Posterior cingulate gyrus (tissue), 11 donors: Measurements from ENCODE around the gene LHFPL4.
A peak's percentile ranks its signal among the peaks of the same experiment; 100 is the strongest.
"Not testable (repeated sequence)": the region's sequence is repeated elsewhere in the genome, so short reads cannot be mapped to it uniquely, and the experiment has no call there.

Experiments used
- DNase-seq, 10 donors: peaks; one replicate each; pipeline versions ENCODE4 v3.0.0 to v3.0.0-alpha.2; 2020 to 2021; ENCODE audit warnings: mixed read lengths in 3 of 10
- intact Hi-C: fragments of 100-400 bp; cut with DNase I; formaldehyde crosslinking; loops from one replicate; pipeline ENCODE4 v1.15.1; 2023

Gene LHFPL4

GRCh38 chr3:9548991-9549390 lies 4.6 kb downstream of the LHFPL4 start:
- DNase-seq = no peak
- intact Hi-C loops = no loop called here

GRCh38 chr3:9542182-9542581 lies 11.4 kb downstream of the LHFPL4 start:
- intact Hi-C loops = no loop called here
- DNase-seq = no peak

- DNase-seq = no peak
Measured at GRCh38 chr3:9536212-9536611, 17.4 kb downstream of the LHFPL4 start.

GRCh38 chr3:9534429-9534828 lies 19.2 kb downstream of the LHFPL4 start:
- DNase-seq = no peak
- intact Hi-C loops = no loop called here

More at GRCh38 chr3:9536212-9536611, 17.4 kb downstream of the LHFPL4 start:
- intact Hi-C loops = no loop called here

GRCh38 chr3:9525078-9525477 lies 28.5 kb downstream of the LHFPL4 start:
- no peak for DNase-seq
- intact Hi-C loops = no loop called here

GRCh38 chr3:9514956-9515355 lies 38.7 kb downstream of the LHFPL4 start:
- no peak for DNase-seq
- intact Hi-C loops = no loop called here

GRCh38 chr3:9514306-9514705 lies 39.3 kb downstream of the LHFPL4 start:
- intact Hi-C loops = no loop called here
- no peak for DNase-seq

GRCh38 chr3:9512456-9513045 lies 41.1 kb downstream of the LHFPL4 start:
- intact Hi-C loops = no loop called here
- DNase-seq = no peak

- peak in 5 of 10 donors; percentile 16 to 91 (median 82) for DNase-seq
- intact Hi-C loops = no loop called here
Measured at GRCh38 chr3:9508781-9509180, 44.8 kb downstream of the LHFPL4 start.

GRCh38 chr3:9507586-9508578 lies 45.7 kb downstream of the LHFPL4 start:
- peak in 1 of 10 donors; percentile 62 for DNase-seq

GRCh38 chr3:9503283-9503682 lies 50.3 kb downstream of the LHFPL4 start:
- peak; percentile 54 to 93 (median 76) for DNase-seq
- intact Hi-C loops = no loop called here

More at GRCh38 chr3:9507586-9508578, 45.7 kb downstream of the LHFPL4 start:
- intact Hi-C loops = no loop called here

- intact Hi-C loops = no loop called here
- peak in 1 of 10 donors; percentile 40 for DNase-seq
Measured at GRCh38 chr3:9501226-9501625, 52.4 kb downstream of the LHFPL4 start.

GRCh38 chr3:9500108-9501050 lies 53.2 kb downstream of the LHFPL4 start:
- DNase-seq = peak in 6 of 10 donors; percentile 28 to 92 (median 48)

GRCh38 chr3:9499455-9500107 lies 54.0 kb downstream of the LHFPL4 start:
- peak in 1 of 10 donors; percentile 78 for DNase-seq
- intact Hi-C loops = no loop called here

More at GRCh38 chr3:9500108-9501050, 53.2 kb downstream of the LHFPL4 start:
- intact Hi-C loops = no loop called here

- intact Hi-C loops = no loop called here
- no peak for DNase-seq
Measured at GRCh38 chr3:9498781-9499180, 54.8 kb downstream of the LHFPL4 start.

- DNase-seq = peak in 1 of 10 donors; percentile 50
- intact Hi-C loops = no loop called here
Measured at GRCh38 chr3:9497821-9498565, 55.6 kb downstream of the LHFPL4 start.

GRCh38 chr3:9496893-9497292 lies 56.7 kb downstream of the LHFPL4 start:
- intact Hi-C loops = no loop called here
- peak in 1 of 10 donors; percentile 24 for DNase-seq

GRCh38 chr3:9494036-9494435 lies 59.6 kb downstream of the LHFPL4 start:
- DNase-seq = peak in 1 of 10 donors; percentile 79
- intact Hi-C loops = not testable (repeated sequence)

GRCh38 chr3:9491506-9491905 lies 62.1 kb downstream of the LHFPL4 start:
- intact Hi-C loops = no loop called here
- no peak for DNase-seq
